ENCODE data around the gene AIM2. TPM values are rescaled to one million over a fixed set of nuclear protein-coding genes. Genes with fewer than 3 reads are reported as not detected.
"Not testable (repeated sequence)": the region's sequence is repeated elsewhere in the genome, so short reads cannot be mapped to it uniquely, and the experiment has no call there.

Gene AIM2
- total RNA-seq, 1 donor from 2014 or later, result not detected

GRCh38 chr1:159081626-159082025 lies 5.1 kb upstream of the AIM2 start:
- DNase-seq (ENCODE audit: low read depth), result no peak

- no peak for DNase-seq (ENCODE audit: low read depth)
These were observed 3.0 kb upstream of the AIM2 start for GRCh38 chr1:159079525-159079924.

GRCh38 chr1:159077120-159077961 lies 775 bp upstream of the AIM2 start:
- no peak for DNase-seq (ENCODE audit: low read depth)

GRCh38 chr1:159071970-159072582 lies 4.5 kb downstream of the AIM2 start:
- peak; percentile 83 for DNase-seq (ENCODE audit: low read depth)

- DNase-seq (ENCODE audit: low read depth), result peak; percentile 65
These were observed 7.7 kb downstream of the AIM2 start for GRCh38 chr1:159068886-159069285.

GRCh38 chr1:159067699-159068621 lies 8.6 kb downstream of the AIM2 start:
- DNase-seq (ENCODE audit: low read depth), result no peak

- no peak for DNase-seq (ENCODE audit: low read depth)
These were observed 10.5 kb downstream of the AIM2 start for GRCh38 chr1:159066108-159066507.

- no peak for DNase-seq (ENCODE audit: low read depth)
These were observed 11.5 kb downstream of the AIM2 start for GRCh38 chr1:159065106-159065505.

- DNase-seq (ENCODE audit: low read depth), result no peak
These were observed 17.8 kb downstream of the AIM2 start for GRCh38 chr1:159058751-159059150.

- DNase-seq (ENCODE audit: low read depth), result no peak
These were observed 20.4 kb downstream of the AIM2 start for GRCh38 chr1:159056069-159056698.

GRCh38 chr1:159055181-159055641 lies 21.4 kb downstream of the AIM2 start:
- DNase-seq (ENCODE audit: low read depth), result no peak

GRCh38 chr1:159054427-159054826 lies 22.1 kb downstream of the AIM2 start:
- DNase-seq (ENCODE audit: low read depth), result peak; percentile 15

GRCh38 chr1:159051436-159051835 lies 25.1 kb downstream of the AIM2 start:
- DNase-seq (ENCODE audit: low read depth), result no peak

GRCh38 chr1:159046486-159046885 lies 30.1 kb downstream of the AIM2 start:
- not testable (repeated sequence) for DNase-seq (ENCODE audit: low read depth)

- DNase-seq (ENCODE audit: low read depth), result no peak
These were observed 35.5 kb downstream of the AIM2 start for GRCh38 chr1:159040893-159041724.

- DNase-seq (ENCODE audit: low read depth), result no peak
These were observed 36.4 kb downstream of the AIM2 start for GRCh38 chr1:159040206-159040605.

GRCh38 chr1:159030877-159031447 lies 45.6 kb downstream of the AIM2 start:
- no peak for DNase-seq (ENCODE audit: low read depth)

- DNase-seq (ENCODE audit: low read depth), result no peak
These were observed 46.3 kb downstream of the AIM2 start for GRCh38 chr1:159030311-159030710.

GRCh38 chr1:159026841-159027240 lies 49.7 kb downstream of the AIM2 start:
- not testable (repeated sequence) for DNase-seq (ENCODE audit: low read depth)

- no peak for DNase-seq (ENCODE audit: low read depth)
These were observed 51.5 kb downstream of the AIM2 start for GRCh38 chr1:159025043-159025442.
